SK-N-SH (cell line): ENCODE measurements around the gene INSYN1. TPM values are rescaled to one million over a fixed set of nuclear protein-coding genes. Genes with fewer than 3 reads are reported as not detected.

Experiments used
- CTCF ChIA-PET: fragments of 300-600, 350-600 bp; formaldehyde crosslinking; extraction: SDS; loops from one replicate; lab custom pipeline; 2021; lab: Yijun Ruan, JAX
- POLR2A ChIA-PET: fragments of 350-600 bp; sonication (Branson Sonifier 250); formaldehyde crosslinking; extraction: SDS; loops from one replicate; lab custom pipeline; 2020; ENCODE audit warnings: antibody characterized with exemption, inconsistent platforms; lab: Yijun Ruan, JAX
- DNase-seq: peaks from one replicate; pipeline ENCODE4 v3.0.0; 2012
- H2AFZ ChIP-seq: fragments of 200-600 bp; sonication (generic); 2 replicates; pipeline ENCODE4 v1.8.1; 2016; ENCODE audit warnings: antibody characterized with exemption, mild to moderate bottlenecking, low read depth
- H3F3A ChIP-seq: fragments of 200-600 bp; sonication (generic); replicated peaks from 2 replicates; pipeline ENCODE3; 2016; ENCODE audit warnings: antibody characterized with exemption, mild to moderate bottlenecking; ENCODE audit not compliant: insufficient read depth
- H3K27ac ChIP-seq, 2 experiments: fragments of 200-500 bp in 1 of 2; fragments of 200-600 bp in 1 of 2; sonication (Bioruptor generic) in 1 of 2; sonication (generic), shearing (Covaris generic) in 1 of 2; 2 replicates each; pipeline versions ENCODE4 v1.5.1 to v1.6.1; 2014 to 2016; ENCODE audit warnings: low read depth in 2 of 2, inconsistent platforms in 1 of 2, low read length in 1 of 2, mild to moderate bottlenecking in 1 of 2, mixed read lengths in 1 of 2
- H3K27me3 ChIP-seq: fragments of 200-600 bp; sonication (generic), shearing (Covaris generic); 2 replicates; pipeline ENCODE4 v1.6.1; 2016; ENCODE audit warnings: mixed run types; ENCODE audit not compliant: insufficient read depth
- H3K36me3 ChIP-seq, 2 experiments: fragments of 200-500 bp in 1 of 2; fragments of 200-600 bp in 1 of 2; sonication (Bioruptor generic) in 1 of 2; sonication (generic) in 1 of 2; replicated peaks in 1 of 2; 2 replicates each; pipeline versions ENCODE3 to v1.5.1; 2014 to 2016; ENCODE audit warnings: low read length in 1 of 2, mild to moderate bottlenecking in 1 of 2; ENCODE audit not compliant: insufficient read depth in 2 of 2, control insufficient read depth in 1 of 2
- H3K4me1 ChIP-seq, 2 experiments: fragments of 200-500 bp in 1 of 2; fragments of 200-600 bp in 1 of 2; sonication (Bioruptor generic) in 1 of 2; sonication (generic), shearing (Covaris generic) in 1 of 2; 2 replicates each; pipeline versions ENCODE4 v1.5.1 to v1.6.1; 2014 to 2016; ENCODE audit warnings: low read depth in 1 of 2, low read length in 1 of 2, mixed run types in 1 of 2; ENCODE audit not compliant: insufficient read depth in 2 of 2, control insufficient read depth in 1 of 2
- H3K4me2 ChIP-seq: fragments of 200-600 bp; sonication (generic), shearing (Covaris generic); 2 replicates; pipeline ENCODE4 v1.6.1; 2017; ENCODE audit warnings: mixed run types
- H3K4me3 ChIP-seq, 2 experiments: fragments of 200-500 bp in 1 of 2; fragments of 200-600 bp in 1 of 2; sonication (Bioruptor generic) in 1 of 2; sonication (generic), shearing (Covaris generic) in 1 of 2; 2 replicates each; pipeline versions ENCODE4 v1.5.1 to v1.8.1; 2014 to 2016; ENCODE audit warnings: low read depth in 2 of 2, inconsistent platforms in 1 of 2, low read length in 1 of 2, mild to moderate bottlenecking in 1 of 2, mixed read lengths in 1 of 2, moderate library complexity in 1 of 2
- H3K79me2 ChIP-seq: fragments of 200-600 bp; sonication (generic); 2 replicates; pipeline ENCODE4 v1.8.1; 2017; ENCODE audit warnings: mild to moderate bottlenecking; ENCODE audit not compliant: insufficient read depth
- H3K9ac ChIP-seq: fragments of 200-600 bp; sonication (generic); 2 replicates; pipeline ENCODE4 v1.6.1; 2017; ENCODE audit warnings: mixed run types
- H3K9me2 ChIP-seq: fragments of 200-600 bp; sonication (generic); 2 replicates; pipeline ENCODE4 v1.6.1; 2017; ENCODE audit warnings: mixed run types
- H3K9me3 ChIP-seq: fragments of 200-600 bp; sonication (generic); 2 replicates; pipeline ENCODE4 v1.6.1; 2017; ENCODE audit warnings: mixed run types, mild to moderate bottlenecking, moderate library complexity
- H4K20me1 ChIP-seq: fragments of 200-600 bp; sonication (generic); 2 replicates; pipeline ENCODE4 v1.6.1; 2017; ENCODE audit warnings: mild to moderate bottlenecking, mixed run types; ENCODE audit not compliant: insufficient read depth
- ELF1 ChIP-seq: IDR thresholded peaks from 2 replicates; pipeline ENCODE4 v1.4.0; 2012
- EP300 ChIP-seq, 2 experiments: IDR thresholded peaks; 2 replicates each; pipeline versions ENCODE4 v1.4.0 to v1.6.1; 2012; ENCODE audit warnings: borderline replicate concordance in 1 of 2, low read depth in 1 of 2, low read length in 1 of 2
- EZH2phosphoT487 ChIP-seq: fragments of 200-600 bp; sonication (generic); IDR thresholded peaks from 2 replicates; pipeline ENCODE4 v1.6.1; 2017; ENCODE audit warnings: low read depth, mixed run types, mild to moderate bottlenecking, antibody characterized with exemption, moderate library complexity, borderline replicate concordance
- FOXM1 ChIP-seq: IDR thresholded peaks from 2 replicates; pipeline ENCODE4 v1.4.0; 2012; ENCODE audit warnings: low read depth, mild to moderate bottlenecking
- JUND ChIP-seq: IDR thresholded peaks from 2 replicates; pipeline ENCODE4 v1.4.0; 2012
- MXI1 ChIP-seq: IDR thresholded peaks from 2 replicates; pipeline ENCODE4 v1.6.1; 2012; ENCODE audit warnings: mild to moderate bottlenecking, low read depth, low read length, improper control_type of control experiment
- NFIC ChIP-seq: IDR thresholded peaks from 2 replicates; pipeline ENCODE4 v1.4.0; 2012; ENCODE audit warnings: borderline replicate concordance
- NRF1 ChIP-seq: IDR thresholded peaks from 2 replicates; pipeline ENCODE4 v1.6.1; 2012; ENCODE audit warnings: low read depth, mild to moderate bottlenecking, low read length
- POLR2AphosphoS5 ChIP-seq: IDR thresholded peaks from 2 replicates; pipeline ENCODE4 v1.6.1; 2012; ENCODE audit warnings: low read depth, low read length
- RCOR1 ChIP-seq: fragments of 150-350 bp; IDR thresholded peaks from 2 replicates; pipeline ENCODE4 v1.6.1; 2017; ENCODE audit warnings: antibody characterized with exemption, low read length
- SIN3A ChIP-seq: IDR thresholded peaks from 2 replicates; pipeline ENCODE4 v1.6.1; 2012; ENCODE audit warnings: low read depth, mild to moderate bottlenecking, low read length, moderate library complexity, borderline replicate concordance
- SMC3 ChIP-seq: IDR thresholded peaks from 2 replicates; pipeline ENCODE4 v1.6.1; 2012; ENCODE audit warnings: low read depth, low read length, improper control_type of control experiment
- TEAD4 ChIP-seq: IDR thresholded peaks from 2 replicates; pipeline ENCODE4 v1.4.0; 2012; ENCODE audit warnings: mild to moderate bottlenecking, borderline replicate concordance; ENCODE audit not compliant: insufficient read depth
- USF1 ChIP-seq: IDR thresholded peaks from 2 replicates; pipeline ENCODE4 v1.4.0; 2012; ENCODE audit warnings: low read depth, borderline replicate concordance
- WGBS: methylation state at CpG from one replicate; pipeline ENCODE4 v1.1.6; 2017; ENCODE audit warnings: low lambda C conversion rate; 5-methylcytosine and 5-hydroxymethylcytosine counted together
- polyA plus RNA-seq, 3 experiments: library from polyadenylated mRNA; depleted of rRNA; stranded (reverse); fragments of >200 nt; gene quantifications; 2 replicates each; pipeline ENCODE4 v1.2.3, GENCODE V29; 2012
- TF ChIP-seq, protein P1 (sequence below): IDR thresholded peaks from 2 replicates; pipeline ENCODE4 v1.4.0; 2012; ENCODE audit warnings: low read depth, borderline replicate concordance
- TF ChIP-seq, protein P2 (sequence below): IDR thresholded peaks from 2 replicates; pipeline ENCODE4 v1.6.1; 2012; ENCODE audit warnings: mild to moderate bottlenecking, low read depth, low read length, moderate library complexity
- TF ChIP-seq, protein P3 (sequence below): IDR thresholded peaks from 2 replicates; pipeline ENCODE4; 2012
- TF ChIP-seq, protein P4 (sequence below): fragments of 200-600 bp; sonication (generic); IDR thresholded peaks from 2 replicates; pipeline ENCODE4 v1.6.1; 2017; ENCODE audit warnings: antibody characterized with exemption, mild to moderate bottlenecking, moderate library complexity

INSYN1 gene
- polyA plus RNA-seq, 1 of the 3 experiments (the other 2 are of a cell fraction) = 3.7 TPM

GRCh38 chr15:73767806-73768501 is 14.8 kb upstream of the INSYN1 start:
- WGBS = 61% methylated on average over 9 of the region's 9 CpGs
- Histone ChIP-seq H3K9me2 (no peaks in the 10 kb centered on the region), H3K4me2 (no peak overlapping the region), H3K4me3 (no peak overlapping the region), H3K4me1 (no peaks in the 10 kb centered on the region), H3K27me3 (peaks cover 24% of the 10 kb centered on the region; the same call in 1 of the 2 replicates), H3K36me3 (no peaks in the 10 kb centered on the region), H2AFZ (no peak overlapping the region), H3K9me3 (no peaks in the 10 kb centered on the region), H4K20me1 (no peaks in the 10 kb centered on the region), H3F3A (no peaks in the 10 kb centered on the region), H3K9ac (no peak overlapping the region), H3K27ac (no peak overlapping the region), H3K79me2 (no peaks in the 10 kb centered on the region)
- no peak for DNase-seq
- TF ChIP-seq SIN3A (no peak), NFIC (no peak), POLR2AphosphoS5 (no peak), MXI1 (no peak), EP300 (IDR thresholded peaks at IDR 0.05; ENCODE audit: borderline replicate concordance in 1 of 2, low read depth in 1 of 2, low read length in 1 of 2) (no peak), ELF1 (no peak), SMC3 (no peak), EZH2phosphoT487 (no peak), JUND (no peak), USF1 (no peak), FOXM1 (no peak), RCOR1 (no peak), NRF1 (no peak), TEAD4 (no peak)
- TF ChIP-seq, protein P1, sequence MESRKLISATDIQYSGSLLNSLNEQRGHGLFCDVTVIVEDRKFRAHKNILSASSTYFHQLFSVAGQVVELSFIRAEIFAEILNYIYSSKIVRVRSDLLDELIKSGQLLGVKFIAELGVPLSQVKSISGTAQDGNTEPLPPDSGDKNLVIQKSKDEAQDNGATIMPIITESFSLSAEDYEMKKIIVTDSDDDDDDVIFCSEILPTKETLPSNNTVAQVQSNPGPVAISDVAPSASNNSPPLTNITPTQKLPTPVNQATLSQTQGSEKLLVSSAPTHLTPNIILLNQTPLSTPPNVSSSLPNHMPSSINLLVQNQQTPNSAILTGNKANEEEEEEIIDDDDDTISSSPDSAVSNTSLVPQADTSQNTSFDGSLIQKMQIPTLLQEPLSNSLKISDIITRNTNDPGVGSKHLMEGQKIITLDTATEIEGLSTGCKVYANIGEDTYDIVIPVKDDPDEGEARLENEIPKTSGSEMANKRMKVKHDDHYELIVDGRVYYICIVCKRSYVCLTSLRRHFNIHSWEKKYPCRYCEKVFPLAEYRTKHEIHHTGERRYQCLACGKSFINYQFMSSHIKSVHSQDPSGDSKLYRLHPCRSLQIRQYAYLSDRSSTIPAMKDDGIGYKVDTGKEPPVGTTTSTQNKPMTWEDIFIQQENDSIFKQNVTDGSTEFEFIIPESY = no peak
- TF ChIP-seq, protein P2, sequence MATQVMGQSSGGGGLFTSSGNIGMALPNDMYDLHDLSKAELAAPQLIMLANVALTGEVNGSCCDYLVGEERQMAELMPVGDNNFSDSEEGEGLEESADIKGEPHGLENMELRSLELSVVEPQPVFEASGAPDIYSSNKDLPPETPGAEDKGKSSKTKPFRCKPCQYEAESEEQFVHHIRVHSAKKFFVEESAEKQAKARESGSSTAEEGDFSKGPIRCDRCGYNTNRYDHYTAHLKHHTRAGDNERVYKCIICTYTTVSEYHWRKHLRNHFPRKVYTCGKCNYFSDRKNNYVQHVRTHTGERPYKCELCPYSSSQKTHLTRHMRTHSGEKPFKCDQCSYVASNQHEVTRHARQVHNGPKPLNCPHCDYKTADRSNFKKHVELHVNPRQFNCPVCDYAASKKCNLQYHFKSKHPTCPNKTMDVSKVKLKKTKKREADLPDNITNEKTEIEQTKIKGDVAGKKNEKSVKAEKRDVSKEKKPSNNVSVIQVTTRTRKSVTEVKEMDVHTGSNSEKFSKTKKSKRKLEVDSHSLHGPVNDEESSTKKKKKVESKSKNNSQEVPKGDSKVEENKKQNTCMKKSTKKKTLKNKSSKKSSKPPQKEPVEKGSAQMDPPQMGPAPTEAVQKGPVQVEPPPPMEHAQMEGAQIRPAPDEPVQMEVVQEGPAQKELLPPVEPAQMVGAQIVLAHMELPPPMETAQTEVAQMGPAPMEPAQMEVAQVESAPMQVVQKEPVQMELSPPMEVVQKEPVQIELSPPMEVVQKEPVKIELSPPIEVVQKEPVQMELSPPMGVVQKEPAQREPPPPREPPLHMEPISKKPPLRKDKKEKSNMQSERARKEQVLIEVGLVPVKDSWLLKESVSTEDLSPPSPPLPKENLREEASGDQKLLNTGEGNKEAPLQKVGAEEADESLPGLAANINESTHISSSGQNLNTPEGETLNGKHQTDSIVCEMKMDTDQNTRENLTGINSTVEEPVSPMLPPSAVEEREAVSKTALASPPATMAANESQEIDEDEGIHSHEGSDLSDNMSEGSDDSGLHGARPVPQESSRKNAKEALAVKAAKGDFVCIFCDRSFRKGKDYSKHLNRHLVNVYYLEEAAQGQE = no peak
- TF ChIP-seq, protein P3, sequence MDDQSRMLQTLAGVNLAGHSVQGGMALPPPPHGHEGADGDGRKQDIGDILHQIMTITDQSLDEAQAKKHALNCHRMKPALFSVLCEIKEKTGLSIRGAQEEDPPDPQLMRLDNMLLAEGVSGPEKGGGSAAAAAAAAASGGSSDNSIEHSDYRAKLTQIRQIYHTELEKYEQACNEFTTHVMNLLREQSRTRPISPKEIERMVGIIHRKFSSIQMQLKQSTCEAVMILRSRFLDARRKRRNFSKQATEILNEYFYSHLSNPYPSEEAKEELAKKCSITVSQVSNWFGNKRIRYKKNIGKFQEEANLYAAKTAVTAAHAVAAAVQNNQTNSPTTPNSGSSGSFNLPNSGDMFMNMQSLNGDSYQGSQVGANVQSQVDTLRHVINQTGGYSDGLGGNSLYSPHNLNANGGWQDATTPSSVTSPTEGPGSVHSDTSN = no peak
- TF ChIP-seq, protein P4, sequence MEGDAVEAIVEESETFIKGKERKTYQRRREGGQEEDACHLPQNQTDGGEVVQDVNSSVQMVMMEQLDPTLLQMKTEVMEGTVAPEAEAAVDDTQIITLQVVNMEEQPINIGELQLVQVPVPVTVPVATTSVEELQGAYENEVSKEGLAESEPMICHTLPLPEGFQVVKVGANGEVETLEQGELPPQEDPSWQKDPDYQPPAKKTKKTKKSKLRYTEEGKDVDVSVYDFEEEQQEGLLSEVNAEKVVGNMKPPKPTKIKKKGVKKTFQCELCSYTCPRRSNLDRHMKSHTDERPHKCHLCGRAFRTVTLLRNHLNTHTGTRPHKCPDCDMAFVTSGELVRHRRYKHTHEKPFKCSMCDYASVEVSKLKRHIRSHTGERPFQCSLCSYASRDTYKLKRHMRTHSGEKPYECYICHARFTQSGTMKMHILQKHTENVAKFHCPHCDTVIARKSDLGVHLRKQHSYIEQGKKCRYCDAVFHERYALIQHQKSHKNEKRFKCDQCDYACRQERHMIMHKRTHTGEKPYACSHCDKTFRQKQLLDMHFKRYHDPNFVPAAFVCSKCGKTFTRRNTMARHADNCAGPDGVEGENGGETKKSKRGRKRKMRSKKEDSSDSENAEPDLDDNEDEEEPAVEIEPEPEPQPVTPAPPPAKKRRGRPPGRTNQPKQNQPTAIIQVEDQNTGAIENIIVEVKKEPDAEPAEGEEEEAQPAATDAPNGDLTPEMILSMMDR = no peak
- ChIA-PET POLR2A (no interaction called here), CTCF (interaction anchor here (1.2 kb wide), 1 partner anchor 63 kb away, joined by 4 read pairs; no protein-coding TSS in a partner anchor)
